Stimulated activated CD8-positive, alpha-beta memory T cell treated with anti-CD3 and anti-CD28 coated beads, Interleukin-7, amount 100 ng/mL, for 24 hours (primary cell): ENCODE measurements around the gene SNRPA.

ENCODE experiments used
- DNase-seq: peaks from one replicate; pipeline ENCODE4 v3.0.0-alpha.2; 2020; ENCODE audit warnings: low read depth

The SNRPA gene

GRCh38 chr19:40750874-40751537, at the start of gene SNRPA:
SNRPA (plus strand) TSS chr19:40751203; CDS start chr19:40751409, 206 bp downstream.
- DNase-seq, result peak; percentile 90

- DNase-seq, result no peak
Observed at GRCh38 chr19:40701758-40702157, 49.2 kb upstream of the SNRPA start.

- DNase-seq, result no peak
Observed at GRCh38 chr19:40702337-40703012, 48.5 kb upstream of the SNRPA start.

GRCh38 chr19:40703029-40703755, 47.8 kb upstream of the SNRPA start:
- DNase-seq, result no peak

- DNase-seq, result no peak
Observed at GRCh38 chr19:40704491-40705361, 46.3 kb upstream of the SNRPA start.

GRCh38 chr19:40705362-40705651, 45.7 kb upstream of the SNRPA start:
- no peak for DNase-seq

- DNase-seq, result no peak
Observed at GRCh38 chr19:40705950-40706619, 44.9 kb upstream of the SNRPA start.

GRCh38 chr19:40707615-40708014, 43.4 kb upstream of the SNRPA start:
- DNase-seq, result no peak

GRCh38 chr19:40709817-40710216, 41.2 kb upstream of the SNRPA start:
- no peak for DNase-seq

GRCh38 chr19:40713939-40714338, 37.1 kb upstream of the SNRPA start:
- no peak for DNase-seq

GRCh38 chr19:40714441-40715299, 36.3 kb upstream of the SNRPA start:
- DNase-seq, result peak; percentile 86

GRCh38 chr19:40716031-40716481, 34.9 kb upstream of the SNRPA start:
- DNase-seq, result no peak

- peak; percentile 100 for DNase-seq
Observed at GRCh38 chr19:40716482-40717324, 34.3 kb upstream of the SNRPA start, which contains the start of the genes COQ8B and ITPKC. COQ8B (minus strand) TSS chr19:40716886; CDS start chr19:40714632, 2,254 bp downstream. ITPKC (plus strand) TSS chr19:40717112; CDS start chr19:40717136, 24 bp downstream.

GRCh38 chr19:40717325-40717879, 33.6 kb upstream of the SNRPA start:
- no peak for DNase-seq

- no peak for DNase-seq
Observed at GRCh38 chr19:40717880-40718773, 32.9 kb upstream of the SNRPA start.

GRCh38 chr19:40718774-40719391, 32.1 kb upstream of the SNRPA start:
- no peak for DNase-seq

GRCh38 chr19:40719414-40719894, 31.5 kb upstream of the SNRPA start:
- no peak for DNase-seq

GRCh38 chr19:40721140-40721486, 29.9 kb upstream of the SNRPA start:
- DNase-seq, result no peak
